HepG2 (cell line): Measurements from ENCODE around the gene ATP4B.

ENCODE experiments used
- CBFB ChIP-seq: sonication (generic); formaldehyde crosslinking; IDR thresholded peaks from 2 replicates; pipeline ENCODE4 v1.4.0; 2020; ENCODE audit warnings: missing genetic modification reagents
- HDAC2 ChIP-seq: sonication (generic); formaldehyde crosslinking; IDR thresholded peaks from 2 replicates; pipeline ENCODE4 v1.4.0; 2020; ENCODE audit warnings: missing genetic modification reagents
- TF ChIP-seq, protein P1 (sequence below): sonication (generic); formaldehyde crosslinking; IDR thresholded peaks from 2 replicates; pipeline ENCODE4 v1.5.0; 2020; ENCODE audit warnings: mild to moderate bottlenecking, missing genetic modification reagents, moderate library complexity

DNA sequence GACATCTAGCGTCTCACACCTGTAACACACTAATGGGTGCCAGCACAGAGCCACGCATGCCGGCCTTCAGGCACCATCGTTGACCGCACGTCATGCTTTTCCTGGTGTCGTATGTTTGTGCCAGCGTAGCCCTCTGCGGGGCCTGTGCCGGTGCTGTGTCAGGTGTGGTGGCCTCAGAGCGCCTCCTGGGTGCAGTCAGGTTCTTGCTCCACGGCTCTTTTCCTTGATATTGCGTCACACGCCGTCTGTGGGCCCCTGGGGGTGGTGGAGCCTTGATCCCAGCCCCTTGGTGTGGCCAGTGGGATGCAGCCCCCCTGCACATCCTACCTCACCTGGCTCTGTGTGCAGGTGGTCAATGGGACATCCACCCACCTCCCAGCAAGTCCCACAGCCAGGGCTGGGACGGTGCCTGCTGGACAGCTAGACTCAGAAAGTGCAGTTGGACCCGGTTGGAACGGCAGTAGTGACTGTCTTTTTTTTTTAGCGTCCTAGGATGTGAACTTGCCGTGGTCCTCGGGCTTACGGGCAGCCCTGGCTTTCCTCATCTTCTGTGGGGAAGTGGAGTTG, 48.9 kb downstream of the ATP4B start:
- TF ChIP-seq HDAC2 (CRISPR knock-in tag): no peak
- no peak for TF ChIP-seq CBFB (CRISPR knock-in tag)
- TF ChIP-seq, protein P1, sequence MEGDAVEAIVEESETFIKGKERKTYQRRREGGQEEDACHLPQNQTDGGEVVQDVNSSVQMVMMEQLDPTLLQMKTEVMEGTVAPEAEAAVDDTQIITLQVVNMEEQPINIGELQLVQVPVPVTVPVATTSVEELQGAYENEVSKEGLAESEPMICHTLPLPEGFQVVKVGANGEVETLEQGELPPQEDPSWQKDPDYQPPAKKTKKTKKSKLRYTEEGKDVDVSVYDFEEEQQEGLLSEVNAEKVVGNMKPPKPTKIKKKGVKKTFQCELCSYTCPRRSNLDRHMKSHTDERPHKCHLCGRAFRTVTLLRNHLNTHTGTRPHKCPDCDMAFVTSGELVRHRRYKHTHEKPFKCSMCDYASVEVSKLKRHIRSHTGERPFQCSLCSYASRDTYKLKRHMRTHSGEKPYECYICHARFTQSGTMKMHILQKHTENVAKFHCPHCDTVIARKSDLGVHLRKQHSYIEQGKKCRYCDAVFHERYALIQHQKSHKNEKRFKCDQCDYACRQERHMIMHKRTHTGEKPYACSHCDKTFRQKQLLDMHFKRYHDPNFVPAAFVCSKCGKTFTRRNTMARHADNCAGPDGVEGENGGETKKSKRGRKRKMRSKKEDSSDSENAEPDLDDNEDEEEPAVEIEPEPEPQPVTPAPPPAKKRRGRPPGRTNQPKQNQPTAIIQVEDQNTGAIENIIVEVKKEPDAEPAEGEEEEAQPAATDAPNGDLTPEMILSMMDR (CRISPR knock-in tag): no peak
